Glomerular visceral epithelial cell (primary cell): Measurements from ENCODE around the gene ERLEC1.
"Not testable (repeated sequence)": the region's sequence is repeated elsewhere in the genome, so short reads cannot be mapped to it uniquely, and the experiment has no call there.

Experiments
- DNase-seq: peaks from one replicate; pipeline ENCODE4 v3.0.0-alpha.2; 2016; ENCODE audit errors: extremely low spot score

Gene ERLEC1

GRCh38 chr2:53829273-53829979 lies 42.6 kb downstream of the ERLEC1 start:
- DNase-seq = no peak

- DNase-seq = not testable (repeated sequence)
Observed at GRCh38 chr2:53829980-53830290, 43.1 kb downstream of the ERLEC1 start.

GRCh38 chr2:53840580-53840979 lies 53.7 kb downstream of the ERLEC1 start:
- no peak for DNase-seq

GRCh38 chr2:53841651-53842050 lies 54.8 kb downstream of the ERLEC1 start:
- not testable (repeated sequence) for DNase-seq

- no peak for DNase-seq
Observed at GRCh38 chr2:53842891-53843290, 56.0 kb downstream of the ERLEC1 start.

- no peak for DNase-seq
Observed at GRCh38 chr2:53843595-53843994, 56.8 kb downstream of the ERLEC1 start.

GRCh38 chr2:53848062-53848461 lies 61.2 kb downstream of the ERLEC1 start:
- DNase-seq = no peak

- DNase-seq = not testable (repeated sequence)
Observed at GRCh38 chr2:53851052-53851757, 64.4 kb downstream of the ERLEC1 start.

- no peak for DNase-seq
Observed at GRCh38 chr2:53852532-53852931, 65.7 kb downstream of the ERLEC1 start.

GRCh38 chr2:53854678-53855077 lies 67.8 kb downstream of the ERLEC1 start:
- no peak for DNase-seq

GRCh38 chr2:53856272-53856671 lies 69.4 kb downstream of the ERLEC1 start:
- no peak for DNase-seq

GRCh38 chr2:53859206-53860181 lies 72.7 kb downstream of the ERLEC1 start, which contains the start of gene GPR75:
GPR75 (minus strand) TSS chr2:53859967; CDS start chr2:53854756, 5,211 bp downstream.
- DNase-seq = no peak

GRCh38 chr2:53861824-53862223 lies 75.0 kb downstream of the ERLEC1 start:
- DNase-seq = no peak

- DNase-seq = no peak
Observed at GRCh38 chr2:53863538-53864227, 76.8 kb downstream of the ERLEC1 start.

- no peak for DNase-seq
Observed at GRCh38 chr2:53865264-53865663, 78.4 kb downstream of the ERLEC1 start.

GRCh38 chr2:53865962-53866361 lies 79.1 kb downstream of the ERLEC1 start:
- no peak for DNase-seq

- DNase-seq = no peak
Observed at GRCh38 chr2:53867169-53867568, 80.3 kb downstream of the ERLEC1 start.

GRCh38 chr2:53867773-53868172 lies 80.9 kb downstream of the ERLEC1 start:
- DNase-seq = no peak
